Fibroblast of skin of left biceps (primary cell): ENCODE data around the gene BTLA.
"Not testable (repeated sequence)": the region's sequence is repeated elsewhere in the genome, so short reads cannot be mapped to it uniquely, and the experiment has no call there.

Experiments
- DNase-seq, 2 experiments: peaks; one replicate each; pipeline ENCODE4 v3.0.0-alpha.2; 2013; ENCODE audit warnings: low read depth in 2 of 2

The BTLA gene

GRCh38 chr3:112498914-112499711 is at the start of gene BTLA:
BTLA (minus strand) TSS chr3:112499472; CDS start chr3:112499358, 114 bp downstream.
- no peak for DNase-seq

GRCh38 chr3:112546216-112546759 is 47.0 kb upstream of the BTLA start:
- no peak for DNase-seq

GRCh38 chr3:112539825-112540650 is 40.8 kb upstream of the BTLA start:
- DNase-seq: no peak

- peak in 1 of 2 experiments; percentile 3 for DNase-seq
Observed at GRCh38 chr3:112531358-112531781, 32.1 kb upstream of the BTLA start.

- DNase-seq: no peak
Observed at GRCh38 chr3:112530573-112530972, 31.3 kb upstream of the BTLA start.

GRCh38 chr3:112524127-112524526 is 24.9 kb upstream of the BTLA start:
- DNase-seq: not testable (repeated sequence)

- DNase-seq: peak; percentile 18 to 29
Observed at GRCh38 chr3:112519424-112520001, 20.2 kb upstream of the BTLA start.

- DNase-seq: not testable (repeated sequence)
Observed at GRCh38 chr3:112518970-112519369, 19.7 kb upstream of the BTLA start.

- DNase-seq: no peak
Observed at GRCh38 chr3:112514527-112515128, 15.4 kb upstream of the BTLA start.

GRCh38 chr3:112512320-112512719 is 13.0 kb upstream of the BTLA start:
- DNase-seq: no peak

- no peak for DNase-seq
Observed at GRCh38 chr3:112508860-112509259, 9.6 kb upstream of the BTLA start.

GRCh38 chr3:112508261-112508660 is 9.0 kb upstream of the BTLA start:
- no peak for DNase-seq

GRCh38 chr3:112505907-112506306 is 6.6 kb upstream of the BTLA start:
- DNase-seq: no peak

GRCh38 chr3:112504123-112504522 is 4.9 kb upstream of the BTLA start:
- no peak for DNase-seq

GRCh38 chr3:112503304-112503972 is 4.2 kb upstream of the BTLA start:
- DNase-seq: no peak

- no peak for DNase-seq
Observed at GRCh38 chr3:112500621-112501020, 1.3 kb upstream of the BTLA start.

- no peak for DNase-seq
Observed at GRCh38 chr3:112497897-112498548, 1.2 kb downstream of the BTLA start.

- no peak for DNase-seq
Observed at GRCh38 chr3:112496366-112497067, 2.8 kb downstream of the BTLA start.

GRCh38 chr3:112494448-112494767 is 4.9 kb downstream of the BTLA start:
- not testable (repeated sequence) for DNase-seq

GRCh38 chr3:112492124-112492523 is 7.1 kb downstream of the BTLA start:
- no peak for DNase-seq
